22Rv1 (cell line): Measurements from ENCODE around the gene FRK.

Experiments
- CTCF ChIP-seq: fragments of 450-650 bp; IDR thresholded peaks from 2 replicates; pipeline ENCODE4 v1.5.1; 2017; ENCODE audit warnings: mild to moderate bottlenecking
- ZFX ChIP-seq: fragments of 450-650 bp; IDR thresholded peaks from 2 replicates; pipeline ENCODE4 v1.6.1; 2017; ENCODE audit warnings: antibody characterized with exemption, borderline replicate concordance

- TF ChIP-seq CTCF (no peak), ZFX (no peak)
Observed at GRCh38 chr6:116083052-116083451, 22.4 kb upstream of the FRK start.
